ENCODE data around the gene ADH7. TPM values are rescaled to one million over a fixed set of nuclear protein-coding genes. Genes with fewer than 3 reads are reported as not detected.

ADH7 gene
- not detected for total RNA-seq

DNA sequence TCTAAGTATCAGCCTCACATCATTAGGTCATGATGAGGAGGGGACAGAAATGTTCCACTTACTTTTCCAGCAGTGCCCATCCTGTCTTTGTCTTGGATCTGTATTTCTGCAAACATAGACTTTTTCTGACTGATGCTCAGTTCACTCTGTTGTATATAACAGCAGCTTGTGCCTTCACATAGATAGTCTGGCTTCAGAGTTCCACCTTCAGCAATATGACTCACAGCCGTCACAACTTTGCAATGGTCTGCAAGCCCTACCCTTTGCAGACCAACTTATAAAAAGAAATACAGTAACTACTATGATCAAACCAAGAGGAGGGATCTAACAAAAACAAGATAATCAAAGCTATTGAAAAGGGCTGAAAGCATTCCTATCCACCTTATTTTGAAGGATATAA, at the start of gene ADH7:
TSS of gene ADH7 (minus strand) at position 189 of the 400 bp plus-strand sequence. CDS start at position 80, 109 bp downstream.

Other genes with a start within 250 kb of the ADH7 start
- not detected for gene ADH6, start 216.1 kb downstream of the ADH7 start, total RNA-seq
- gene ADH1A, start 144.4 kb downstream of the ADH7 start, total RNA-seq: not detected
- not detected for gene ADH1B, start 113.9 kb downstream of the ADH7 start, total RNA-seq
- not detected for gene ADH1C, start 82.6 kb downstream of the ADH7 start, total RNA-seq
- gene C4orf17, start 75.7 kb upstream of the ADH7 start, total RNA-seq: not detected
- 1 to 10 TPM; 7.4 to 8.5 TPM for gene TRMT10A, start 128.7 kb upstream of the ADH7 start, total RNA-seq
- not detected for gene MTTP, start 139.5 kb upstream of the ADH7 start, total RNA-seq
- not detected for gene C4orf54, start 222.5 kb upstream of the ADH7 start, total RNA-seq